HL-60/S4 treated with phorbol 12-myristate 13-acetate at 8.2 ng/mL for 4 days and 3 days (cell line): ENCODE measurements around the gene SYT2.
"Not testable (repeated sequence)": the region's sequence is repeated elsewhere in the genome, so short reads cannot be mapped to it uniquely, and the experiment has no call there.

Experiments
- in situ Hi-C: fragments of 300-500 bp; cut with MboI; formaldehyde crosslinking; loops from 2 replicates; pipeline ENCODE4 v1.15.0; 2022; ENCODE audit warnings: low sequenced_read_pairs

The SYT2 gene

GRCh38 chr1:202648605-202649226, 61.5 kb downstream of the SYT2 start:
- in situ Hi-C loops = no loop called here

- in situ Hi-C loops = no loop called here
Measured at GRCh38 chr1:202645097-202645476, 65.2 kb downstream of the SYT2 start.

GRCh38 chr1:202644219-202645096, 65.8 kb downstream of the SYT2 start:
- in situ Hi-C loops = no loop called here

GRCh38 chr1:202643397-202644218, 66.6 kb downstream of the SYT2 start:
- in situ Hi-C loops = no loop called here

- in situ Hi-C loops = no loop called here
Measured at GRCh38 chr1:202642619-202643291, 67.5 kb downstream of the SYT2 start.

- in situ Hi-C loops = no loop called here
Measured at GRCh38 chr1:202642212-202642611, 68.0 kb downstream of the SYT2 start.

- in situ Hi-C loops = no loop called here
Measured at GRCh38 chr1:202639500-202639899, 70.8 kb downstream of the SYT2 start.

GRCh38 chr1:202638701-202639305, 71.5 kb downstream of the SYT2 start:
- in situ Hi-C loops = not testable (repeated sequence)

- in situ Hi-C loops = no loop called here
Measured at GRCh38 chr1:202638019-202638700, 72.1 kb downstream of the SYT2 start.

- in situ Hi-C loops = not testable (repeated sequence)
Measured at GRCh38 chr1:202637321-202638018, 72.8 kb downstream of the SYT2 start.

- in situ Hi-C loops = not testable (repeated sequence)
Measured at GRCh38 chr1:202636171-202636570, 74.1 kb downstream of the SYT2 start.

GRCh38 chr1:202632241-202632640, 78.0 kb downstream of the SYT2 start:
- in situ Hi-C loops = no loop called here

GRCh38 chr1:202631076-202631923, 79.0 kb downstream of the SYT2 start:
- in situ Hi-C loops = no loop called here

GRCh38 chr1:202630541-202630940, 79.7 kb downstream of the SYT2 start:
- in situ Hi-C loops = no loop called here

GRCh38 chr1:202630096-202630495, 80.2 kb downstream of the SYT2 start:
- in situ Hi-C loops = not testable (repeated sequence)

- in situ Hi-C loops = not testable (repeated sequence)
Measured at GRCh38 chr1:202629257-202629811, 80.9 kb downstream of the SYT2 start.

GRCh38 chr1:202628646-202629215, 81.5 kb downstream of the SYT2 start:
- in situ Hi-C loops = no loop called here
